SH-SY5Y (cell line): Measurements from ENCODE around the gene METTL24.

Experiments
- GATA2 ChIP-seq: IDR thresholded peaks from 2 replicates; pipeline ENCODE4 v1.6.1; 2011; ENCODE audit warnings: mild to moderate bottlenecking, low read depth, low read length
- GATA3 ChIP-seq: IDR thresholded peaks from 2 replicates; pipeline ENCODE4 v1.6.1; 2011; ENCODE audit warnings: low read depth, mild to moderate bottlenecking, low read length, moderate library complexity

GRCh38 chr6:110366975-110367374 lies 8.8 kb upstream of the METTL24 start:
- no peak for TF ChIP-seq GATA2
- no peak for TF ChIP-seq GATA3
